Right kidney (tissue), 1 donor: ENCODE data around the gene PPAT.

Source experiments
- DNase-seq: peaks from one replicate; pipeline ENCODE4 v3.0.0-alpha.2; 2016

Gene PPAT

GRCh38 chr4:56438766-56439165, 3.4 kb upstream of the PPAT start:
- no peak for DNase-seq

DNA sequence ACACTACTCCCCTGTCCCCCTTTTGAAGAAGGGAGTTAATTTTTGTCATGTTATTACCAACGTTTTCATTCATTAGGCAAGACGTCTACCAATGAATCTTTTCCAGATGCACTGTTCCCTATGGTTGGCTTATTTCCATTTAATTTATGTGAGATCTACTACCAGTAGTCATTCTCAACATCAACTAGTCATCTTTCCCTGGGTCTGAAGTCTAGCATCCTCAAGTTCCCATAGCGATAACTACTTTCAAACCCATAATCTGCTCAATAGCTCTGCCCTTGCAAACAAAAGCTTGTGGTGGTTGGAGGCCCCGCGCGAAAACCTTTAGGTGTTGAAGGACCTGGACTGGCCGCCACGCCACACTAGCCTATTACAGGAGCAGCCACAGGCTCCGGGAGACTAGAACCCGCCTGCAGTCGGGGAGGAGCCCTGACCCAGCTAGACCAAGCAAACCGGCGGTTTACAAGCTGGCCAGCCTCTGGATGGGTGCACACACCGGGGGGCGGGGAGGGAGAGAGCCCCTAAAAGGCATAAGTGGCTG, 746 bp downstream of the PPAT start:
- no peak for DNase-seq

- no peak for DNase-seq
Measured at GRCh38 chr4:56433280-56433679, 2.1 kb downstream of the PPAT start.

GRCh38 chr4:56430203-56430602, 5.2 kb downstream of the PPAT start:
- no peak for DNase-seq

GRCh38 chr4:56427179-56427578, 8.2 kb downstream of the PPAT start:
- DNase-seq, result no peak

DNA sequence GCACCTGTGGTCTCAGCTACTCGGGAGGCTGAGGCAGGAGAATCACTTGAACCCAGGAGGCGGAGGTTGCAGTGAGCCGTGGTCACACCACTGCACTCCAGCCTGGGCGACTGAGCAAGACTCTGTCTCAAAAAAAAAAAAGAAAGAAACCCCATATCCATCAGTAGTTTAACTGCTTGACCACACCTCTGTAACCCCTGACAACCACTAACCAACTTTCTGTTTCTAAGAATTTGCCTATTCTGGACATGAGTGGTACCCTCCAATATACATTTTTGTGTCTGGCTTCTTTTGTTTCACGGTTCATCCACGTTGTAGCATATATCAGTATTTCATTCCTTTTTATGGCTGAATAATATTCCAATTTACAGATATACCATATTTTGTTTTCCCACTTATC, 9.1 kb downstream of the PPAT start:
- no peak for DNase-seq

GRCh38 chr4:56425518-56425917, 9.9 kb downstream of the PPAT start:
- no peak for DNase-seq

DNA sequence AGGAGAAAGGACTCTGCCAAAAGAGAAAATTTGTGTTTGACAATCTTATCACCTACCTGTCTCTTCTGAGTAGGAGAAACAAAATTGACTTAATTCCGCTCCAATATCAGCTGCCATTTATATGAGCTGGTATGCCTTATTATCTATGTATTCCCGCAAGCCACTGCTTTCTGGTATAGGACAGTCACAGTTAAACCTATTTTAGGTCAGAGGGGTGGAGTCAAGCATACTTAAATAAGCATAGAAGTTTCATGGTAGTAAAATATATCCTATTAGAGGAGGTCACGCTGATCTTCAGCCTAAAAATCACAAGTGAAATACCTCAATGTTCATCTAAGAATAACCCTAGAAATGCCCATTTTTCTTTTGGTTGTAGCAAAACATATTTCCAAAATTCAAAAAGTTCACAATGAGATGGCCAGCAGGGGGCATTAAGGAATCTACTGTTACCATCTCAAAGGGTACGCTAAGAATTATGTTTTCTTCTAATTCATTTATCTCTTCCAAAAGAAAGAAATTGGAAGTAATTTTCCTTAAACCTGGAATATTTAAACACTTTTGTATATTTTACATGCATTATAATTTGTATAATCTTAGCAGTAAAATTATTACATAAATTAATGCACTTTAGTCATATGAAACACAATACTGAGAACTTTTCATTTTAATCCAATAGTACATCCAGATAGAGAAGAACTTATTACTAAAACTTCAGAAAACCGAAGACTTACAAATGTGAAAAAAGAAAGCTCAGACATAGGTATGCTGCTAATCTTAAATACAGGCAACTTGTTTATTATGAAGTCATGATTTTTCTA, 10.5 kb downstream of the PPAT start:
- no peak for DNase-seq

GRCh38 chr4:56424176-56424575, 11.2 kb downstream of the PPAT start:
- DNase-seq, result no peak

GRCh38 chr4:56417396-56417795, 18.0 kb downstream of the PPAT start:
- DNase-seq, result no peak

DNA sequence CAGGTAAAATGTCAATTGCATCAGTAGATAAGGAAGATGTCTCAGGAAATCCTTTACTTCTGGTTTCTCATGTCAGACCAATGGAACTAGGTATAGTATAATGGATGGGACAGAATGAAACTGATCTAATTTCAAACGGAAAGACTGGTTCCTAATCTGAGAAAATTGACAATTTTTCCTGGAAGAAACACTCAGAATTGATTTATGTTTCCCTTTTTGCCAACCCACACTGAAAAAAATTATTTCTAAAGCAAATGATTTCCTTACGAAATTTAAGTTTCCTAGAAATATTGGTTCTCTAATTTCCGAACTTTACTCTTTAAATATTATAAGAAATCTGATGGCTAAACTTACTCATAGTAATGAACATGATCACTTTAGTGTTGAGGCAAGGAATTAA, 19.1 kb downstream of the PPAT start:
- no peak for DNase-seq

DNA sequence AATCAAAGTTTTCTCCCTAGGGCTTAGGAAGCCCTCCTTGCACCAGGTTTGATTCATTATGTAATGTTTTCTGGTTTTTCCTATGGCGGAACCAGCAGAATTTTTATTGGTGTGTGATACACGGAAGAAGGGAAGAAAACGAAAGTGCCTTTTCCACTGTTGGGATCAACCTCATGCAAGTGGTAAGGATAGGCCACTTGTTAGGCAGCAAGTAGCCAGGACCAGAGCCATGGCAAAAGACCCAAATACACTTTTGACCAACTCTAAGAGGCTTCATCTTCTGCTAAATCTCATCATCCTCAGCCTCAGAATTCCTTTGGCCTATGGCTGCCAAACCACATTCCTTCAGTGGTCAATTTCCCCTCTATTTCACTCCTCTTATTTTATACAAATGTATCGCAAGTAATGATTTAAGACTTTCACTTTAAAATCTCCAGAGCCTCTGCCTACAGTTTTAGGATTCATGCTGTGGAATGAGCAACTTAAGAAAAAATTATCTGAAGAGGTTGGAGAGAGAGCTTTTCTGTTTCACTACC, 21.2 kb downstream of the PPAT start:
- no peak for DNase-seq

GRCh38 chr4:56410247-56411062, 25.0 kb downstream of the PPAT start:
- DNase-seq, result peak; percentile 38

GRCh38 chr4:56409511-56410090, 25.8 kb downstream of the PPAT start:
- no peak for DNase-seq

DNA sequence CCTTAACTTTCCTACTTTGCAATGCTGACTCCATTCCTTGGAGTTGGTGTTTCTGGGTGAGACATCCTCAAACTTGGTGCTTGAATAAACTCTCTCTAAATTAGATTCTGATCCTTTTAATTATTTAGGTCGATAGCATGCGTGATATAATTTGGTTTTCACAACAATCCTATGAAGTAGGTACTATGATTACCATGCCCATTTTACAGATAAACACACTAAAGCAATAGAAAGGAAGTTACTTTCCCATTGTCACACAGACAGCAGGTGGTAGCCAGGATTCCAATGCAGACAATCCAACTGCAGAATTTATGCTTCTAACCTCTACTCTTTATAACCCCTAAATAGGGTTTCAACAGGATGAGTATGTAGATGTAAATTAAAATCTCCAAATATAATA, 26.4 kb downstream of the PPAT start:
- no peak for DNase-seq

- DNase-seq, result no peak
Measured at GRCh38 chr4:56406151-56406550, 29.3 kb downstream of the PPAT start.

DNA sequence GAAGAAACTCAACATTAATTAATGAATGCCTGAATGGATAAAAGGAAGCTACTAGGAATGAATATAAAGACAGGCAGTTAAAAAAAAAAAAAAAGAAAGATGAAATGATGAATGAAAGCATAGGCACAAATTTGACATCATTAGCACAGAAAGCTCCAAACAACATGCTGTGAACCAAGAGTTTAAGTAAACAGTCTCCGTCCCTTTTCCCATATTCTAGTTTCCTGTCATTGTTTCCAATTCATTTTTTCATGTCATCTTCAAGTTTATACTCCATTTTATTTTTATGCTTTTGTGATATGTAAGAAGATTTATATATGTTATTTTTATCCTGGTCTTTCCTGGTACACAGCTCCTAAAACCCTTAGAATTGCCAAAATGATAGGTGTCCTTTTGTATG, 30.4 kb downstream of the PPAT start:
- no peak for DNase-seq

- no peak for DNase-seq
Measured at GRCh38 chr4:56400560-56400959, 34.9 kb downstream of the PPAT start.

DNA sequence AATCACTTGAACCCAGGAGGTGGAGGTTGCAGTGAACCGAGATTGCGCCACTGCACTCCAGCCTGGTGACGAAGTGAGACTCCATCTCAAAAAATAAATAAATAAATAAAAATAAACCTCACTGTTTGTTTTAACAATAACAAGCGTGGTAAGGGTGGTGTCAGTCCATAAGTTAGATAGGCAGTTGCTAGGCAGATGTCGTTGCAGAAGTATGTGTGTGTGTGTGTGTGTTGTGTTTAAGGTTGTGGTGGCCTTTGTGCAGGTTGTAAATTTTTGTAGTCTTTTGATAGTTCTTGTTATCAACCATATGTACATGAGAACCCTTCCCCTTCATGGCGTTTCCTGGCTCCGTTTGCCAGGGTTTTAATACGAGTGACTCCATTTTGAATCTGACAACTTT, 44.1 kb downstream of the PPAT start:
- DNase-seq, result no peak

DNA sequence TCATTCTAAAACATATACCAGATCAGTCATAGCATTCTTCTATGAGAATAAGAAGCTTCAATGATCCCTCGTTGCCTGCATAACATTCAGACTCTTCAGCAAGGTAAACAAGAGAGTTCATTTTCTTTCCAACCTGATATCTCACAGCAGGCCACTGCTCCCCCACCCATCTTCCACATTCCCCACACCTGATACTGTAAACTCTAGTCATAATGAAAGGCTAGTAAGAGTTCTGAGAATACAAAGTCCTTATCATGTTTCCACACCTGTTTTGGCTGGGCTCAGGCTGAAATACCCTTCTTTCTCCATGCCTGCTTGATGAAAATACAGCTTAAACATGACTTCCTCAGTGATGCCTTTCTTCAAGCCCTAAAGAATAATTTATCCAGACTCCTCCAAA, 45.9 kb downstream of the PPAT start:
- no peak for DNase-seq

GRCh38 chr4:56388306-56388705, 47.1 kb downstream of the PPAT start:
- DNase-seq, result no peak

DNA sequence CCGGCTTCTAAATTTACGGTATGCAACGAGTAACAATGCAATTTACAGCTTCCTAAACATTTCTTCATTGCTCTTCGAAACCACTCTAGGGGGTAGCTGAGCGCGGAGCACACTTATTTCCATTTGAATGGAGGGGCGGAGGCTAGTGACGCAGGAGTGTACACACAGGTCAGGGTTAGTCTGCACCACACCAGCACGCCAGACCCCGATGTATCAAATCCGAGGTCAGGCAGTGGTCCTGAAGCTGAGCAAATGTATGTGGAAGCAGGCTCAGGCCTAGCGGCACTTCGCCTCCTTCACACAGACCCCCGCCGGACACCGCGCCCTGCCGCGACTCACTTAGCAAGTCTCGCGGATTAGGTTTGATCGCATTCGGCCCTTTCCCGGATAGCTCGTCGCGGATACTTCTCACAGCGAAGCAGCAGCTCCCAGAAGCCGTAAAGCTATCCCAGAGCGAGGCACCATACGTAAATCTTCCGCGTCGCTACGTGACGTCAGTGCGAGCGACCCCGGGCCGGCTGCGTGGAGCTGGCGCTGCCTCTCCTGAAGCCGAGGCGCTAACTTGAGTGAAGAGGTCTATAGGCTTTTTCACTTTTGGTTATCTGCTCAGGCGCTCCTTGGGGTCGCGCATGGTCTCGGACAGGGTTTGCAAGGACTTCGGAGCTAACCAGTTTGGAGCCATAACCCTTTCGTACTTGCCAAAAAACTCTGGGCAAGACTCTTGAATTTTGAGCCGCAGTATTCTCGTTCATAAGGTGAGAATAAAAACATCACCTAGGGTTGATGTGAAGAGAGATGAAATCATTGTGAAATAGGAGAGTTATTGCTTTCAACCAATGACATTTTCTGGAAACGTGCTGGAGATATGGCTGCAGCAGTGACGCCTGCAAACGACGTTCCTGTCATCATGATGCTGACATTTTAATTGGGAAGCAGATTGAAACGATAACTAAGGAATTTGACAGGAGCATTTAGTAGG, 48.1 kb downstream of the PPAT start, which contains the start of gene AASDH:
AASDH (minus strand) TSS at position 469 of the 979 bp plus-strand sequence. CDS start 3,192 bp downstream, outside the sequence.
- DNase-seq, result peak; percentile 99
